H9 (cell line): Measurements from ENCODE around the gene AGK. TPM values are rescaled to one million over a fixed set of nuclear protein-coding genes. Genes with fewer than 3 reads are reported as not detected.
"Not testable (repeated sequence)": the region's sequence is repeated elsewhere in the genome, so short reads cannot be mapped to it uniquely, and the experiment has no call there.

ENCODE experiments used
- DNase-seq: peaks from one replicate; pipeline ENCODE4 v3.0.0-alpha.2; 2017
- H2AFZ ChIP-seq: one replicate; pipeline ENCODE4 v1.6.1; 2013; ENCODE audit warnings: mild to moderate bottlenecking, low read length, control low read depth, moderate library complexity
- H2AK5ac ChIP-seq: 2 replicates; pipeline ENCODE4 v1.6.1; 2013; ENCODE audit warnings: low read length, control low read depth, mixed read lengths; ENCODE audit not compliant: insufficient read length
- H2BK120ac ChIP-seq: one replicate; pipeline ENCODE4 v1.6.1; 2013; ENCODE audit warnings: low read depth, mild to moderate bottlenecking, low read length, control low read depth, inconsistent platforms; ENCODE audit not compliant: poor library complexity, severe bottlenecking
- H2BK12ac ChIP-seq: 2 replicates; pipeline ENCODE4 v1.6.1; 2013; ENCODE audit warnings: low read length, control low read depth, mixed read lengths, low read depth; ENCODE audit not compliant: insufficient read length
- H2BK15ac ChIP-seq: 2 replicates; pipeline ENCODE4 v1.6.1; 2013; ENCODE audit warnings: low read depth, low read length, control low read depth
- H2BK20ac ChIP-seq: one replicate; pipeline ENCODE4 v1.6.1; 2013; ENCODE audit warnings: low read depth, mild to moderate bottlenecking, low read length, control low read depth, inconsistent platforms; ENCODE audit not compliant: poor library complexity, severe bottlenecking
- H2BK5ac ChIP-seq: 2 replicates; pipeline ENCODE4 v1.6.1; 2013; ENCODE audit warnings: low read length, control low read depth, mixed read lengths; ENCODE audit not compliant: insufficient read length
- H3K14ac ChIP-seq: 2 replicates; pipeline ENCODE4 v1.6.1; 2013; ENCODE audit warnings: low read length, control low read depth; ENCODE audit not compliant: insufficient read depth
- H3K18ac ChIP-seq: 2 replicates; pipeline ENCODE4 v1.6.1; 2013; ENCODE audit warnings: low read depth, mild to moderate bottlenecking, mixed read lengths, low read length, control low read depth; ENCODE audit not compliant: insufficient read length
- H3K23ac ChIP-seq: 2 replicates; pipeline ENCODE4 v1.6.1; 2013; ENCODE audit warnings: low read length, control low read depth, mixed read lengths, low read depth; ENCODE audit not compliant: insufficient read length
- H3K23me2 ChIP-seq: 2 replicates; pipeline ENCODE4 v1.6.1; 2013; ENCODE audit warnings: low read depth, mild to moderate bottlenecking, mixed read lengths, low read length, control low read depth; ENCODE audit not compliant: insufficient read length, poor library complexity, severe bottlenecking
- H3K27ac ChIP-seq: 2 replicates; pipeline ENCODE4 v1.5.1; 2013; ENCODE audit warnings: low read length, control low read depth, mixed read lengths, low read depth; ENCODE audit not compliant: insufficient read length
- H3K27me3 ChIP-seq: 2 replicates; pipeline ENCODE4 v1.6.1; 2013; ENCODE audit warnings: low read length, control low read depth, inconsistent platforms; ENCODE audit not compliant: insufficient read depth
- H3K4ac ChIP-seq: 2 replicates; pipeline ENCODE4 v1.6.1; 2013; ENCODE audit warnings: low read depth, mild to moderate bottlenecking, control low read depth, inconsistent platforms, low read length, moderate library complexity
- H3K4me1 ChIP-seq: 2 replicates; pipeline ENCODE4 v1.6.1; 2013; ENCODE audit warnings: low read length, control low read depth, inconsistent platforms; ENCODE audit not compliant: insufficient read depth
- H3K4me2 ChIP-seq: 2 replicates; pipeline ENCODE4 v1.6.1; 2013; ENCODE audit warnings: low read length, control low read depth, mixed read lengths; ENCODE audit not compliant: insufficient read length, insufficient read depth
- H3K56ac ChIP-seq: 2 replicates; pipeline ENCODE4 v1.6.1; 2013; ENCODE audit warnings: low read depth, mild to moderate bottlenecking, mixed read lengths, low read length, control low read depth; ENCODE audit not compliant: insufficient read length
- H3K79me1 ChIP-seq: 2 replicates; pipeline ENCODE4 v1.6.1; 2013; ENCODE audit warnings: low read depth, mild to moderate bottlenecking, moderate library complexity, low read length, control low read depth, inconsistent platforms; ENCODE audit not compliant: insufficient read depth, poor library complexity, severe bottlenecking
- H3K79me2 ChIP-seq: 2 replicates; pipeline ENCODE4 v1.6.1; 2013; ENCODE audit warnings: low read length, control low read depth, inconsistent platforms; ENCODE audit not compliant: insufficient read depth
- H3K9ac ChIP-seq: 2 replicates; pipeline ENCODE4 v1.6.1; 2013; ENCODE audit warnings: low read length, control low read depth, mixed read lengths; ENCODE audit not compliant: insufficient read length; ENCODE audit errors: extremely low read depth
- H3K9me3 ChIP-seq: one replicate; pipeline ENCODE4 v1.6.1; 2013; ENCODE audit warnings: low read depth, low read length, inconsistent platforms; ENCODE audit not compliant: control insufficient read depth
- H3T11ph ChIP-seq: one replicate; pipeline ENCODE4 v1.6.1; 2013; ENCODE audit warnings: mild to moderate bottlenecking, low read length, control low read depth, inconsistent platforms
- H4K20me1 ChIP-seq: one replicate; pipeline ENCODE4 v1.6.1; 2013; ENCODE audit not compliant: control insufficient read depth, insufficient read length, insufficient read depth
- H4K5ac ChIP-seq: 2 replicates; pipeline ENCODE4 v1.6.1; 2013; ENCODE audit warnings: low read depth, mild to moderate bottlenecking, mixed read lengths, low read length, control low read depth; ENCODE audit not compliant: insufficient read length
- H4K8ac ChIP-seq: replicated peaks from 2 replicates; pipeline ENCODE4 v1.6.1; 2013; ENCODE audit warnings: low read length, control low read depth, mixed read lengths, low read depth; ENCODE audit not compliant: insufficient read length
- H4K91ac ChIP-seq: 2 replicates; pipeline ENCODE4 v1.6.1; 2013; ENCODE audit warnings: low read depth, mild to moderate bottlenecking, moderate library complexity, mixed read lengths, low read length, control low read depth; ENCODE audit not compliant: insufficient read length
- H3K27ac Mint-ChIP-seq, 3 experiments: 2 replicates in 2 of 3; 3 replicates in 1 of 3; pipeline ENCODE4 v1.8.0; 2020 to 2021; ENCODE audit warnings: mixed read lengths in 3 of 3, mild to moderate bottlenecking in 1 of 3, moderate library complexity in 1 of 3
- H3K27me3 Mint-ChIP-seq: 2 replicates; pipeline ENCODE4 v1.8.0; 2021; ENCODE audit warnings: low read depth, mild to moderate bottlenecking, moderate library complexity, mixed read lengths
- H3K36me3 Mint-ChIP-seq, 3 experiments: 2 replicates in 2 of 3; 3 replicates in 1 of 3; pipeline ENCODE4 v1.8.0; 2020 to 2021; ENCODE audit warnings: low read depth in 3 of 3, mixed read lengths in 3 of 3; ENCODE audit not compliant: insufficient read depth in 1 of 3
- H3K4me1 Mint-ChIP-seq, 2 experiments: 2 replicates each; pipeline ENCODE4 v1.8.0; 2020; ENCODE audit warnings: mixed read lengths in 2 of 2
- H3K4me3 Mint-ChIP-seq, 2 experiments: 2 replicates in 1 of 2; 3 replicates in 1 of 2; pipeline ENCODE4 v1.8.0; 2020 to 2021; ENCODE audit warnings: mild to moderate bottlenecking in 2 of 2, mixed read lengths in 2 of 2, moderate library complexity in 1 of 2
- H3K9me3 Mint-ChIP-seq, 2 experiments: 2 replicates in 1 of 2; 3 replicates in 1 of 2; pipeline ENCODE4 v1.8.0; 2020; ENCODE audit warnings: mild to moderate bottlenecking in 2 of 2, mixed read lengths in 2 of 2, moderate library complexity in 1 of 2
- CTCF ChIP-seq: fragments of 200-600 bp; sonication (generic); conservative IDR thresholded peaks from 3 replicates; pipeline ENCODE4 v1.8.0; 2021; ENCODE audit warnings: antibody characterized with exemption, mild to moderate bottlenecking
- WGBS: extraction: QIAGEN DNeasy Blood & Tissue Kit; methylation state at CpG from one replicate; pipeline ENCODE4 v1.1.7; 2013; ENCODE audit warnings: missing lambda C conversion rate, low lambda C conversion rate, mixed read lengths; ENCODE audit not compliant: insufficient read length; ENCODE audit errors: extremely low coverage; 5-methylcytosine and 5-hydroxymethylcytosine counted together
- total RNA-seq: library from RNA; stranded (reverse); gene quantifications from 2 replicates; pipeline ENCODE4 v1.2.1, GENCODE V29; 2021

AGK gene
- total RNA-seq, 1 experiment from 2014 or later: 35.1 TPM

GRCh38 chr7:141557360-141557759 lies 6.2 kb downstream of the AGK start:
- Mint-ChIP-seq H3K9me3 (peaks cover 7 to 8% of the 10 kb centered on the region in 2 experiments; a peak in 4 of 5 replicates), H3K27me3 (no peaks in the 10 kb centered on the region), H3K36me3 (peaks cover 36 to 66% (median 55%) of the 10 kb centered on the region in 3 experiments), H3K4me1 (peaks cover 5 to 10% of the 10 kb centered on the region in 2 experiments; a peak in 3 of 4 replicates), H3K4me3 (no peak overlapping the region), H3K27ac (no peak overlapping the region)
- H3K9ac ChIP-seq: no peak overlapping the region
- no peaks in the 10 kb centered on the region for H4K20me1 ChIP-seq
- no peak overlapping the region for H2BK15ac ChIP-seq
- H4K8ac ChIP-seq: no peak overlapping the region
- no CpG with 5 or more reads among the region's 3 CpGs for WGBS
- TF ChIP-seq CTCF: no peak
- H3K23ac ChIP-seq: no peak overlapping the region
- no peak overlapping the region for H2BK120ac ChIP-seq
- no peaks in the 10 kb centered on the region for H3K4me1 ChIP-seq
- no peak overlapping the region for H3K27ac ChIP-seq
- H2BK12ac ChIP-seq: no peak overlapping the region
- H3K27me3 ChIP-seq: no peaks in the 10 kb centered on the region
- no peak overlapping the region for H2BK20ac ChIP-seq
- H2AFZ ChIP-seq: no peak overlapping the region
- no peak for DNase-seq
- H3K79me2 ChIP-seq: no peaks in the 10 kb centered on the region
- no peak overlapping the region for H3K56ac ChIP-seq
- H4K5ac ChIP-seq: no peak overlapping the region
- no peaks in the 10 kb centered on the region for H3K79me1 ChIP-seq
- no peak overlapping the region for H3T11ph ChIP-seq
- H3K18ac ChIP-seq: no peak overlapping the region
- H3K9me3 ChIP-seq: no peaks in the 10 kb centered on the region
- H2BK5ac ChIP-seq: no peak overlapping the region
- no peak overlapping the region for H3K4me2 ChIP-seq
- no peak overlapping the region for H3K4ac ChIP-seq
- no peak overlapping the region for H2AK5ac ChIP-seq
- no peak overlapping the region for H3K14ac ChIP-seq
- no peak overlapping the region for H4K91ac ChIP-seq
- no peaks in the 10 kb centered on the region for H3K23me2 ChIP-seq

DNA sequence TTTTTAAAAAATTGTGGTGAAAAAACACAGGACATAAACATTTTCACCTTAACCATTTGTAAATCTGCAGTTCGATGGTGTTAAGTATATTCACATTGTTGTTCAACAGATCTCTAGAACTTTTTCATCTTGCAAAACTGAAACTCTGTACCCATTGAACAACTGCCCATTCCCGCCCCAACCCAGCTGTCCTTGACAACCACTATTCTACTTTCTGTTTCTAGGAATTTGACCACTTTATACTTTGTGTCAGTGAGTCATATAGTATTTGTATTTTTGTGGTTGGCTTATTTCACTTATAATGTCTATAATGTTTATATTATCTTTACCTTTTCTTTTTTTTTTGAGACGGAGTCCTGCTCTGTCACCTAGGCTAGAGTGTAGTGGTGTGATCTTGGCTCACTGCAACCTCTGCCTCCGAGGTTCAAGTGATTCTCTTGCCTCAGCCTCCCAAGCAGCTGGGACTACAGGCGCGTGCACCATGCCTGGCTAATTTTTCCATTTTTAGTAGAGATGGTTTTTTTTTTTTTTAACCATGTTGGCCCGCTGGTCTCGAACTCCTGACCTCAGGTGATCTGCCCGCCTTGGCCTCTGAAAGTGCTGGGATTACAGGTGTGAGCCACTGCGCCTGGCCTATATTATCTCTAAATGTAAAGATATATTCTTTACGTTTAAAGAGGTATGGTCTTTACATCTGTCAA lies 6.8 kb downstream of the AGK start:
- not testable (repeated sequence) for H3K14ac ChIP-seq, H3K9me3 ChIP-seq, H3K79me1 ChIP-seq, H4K91ac ChIP-seq, H3K27ac Mint-ChIP-seq, H4K5ac ChIP-seq, H2BK5ac ChIP-seq, H2BK20ac ChIP-seq, H3K4me2 ChIP-seq, H3K27me3 ChIP-seq, H3K23ac ChIP-seq, H3K79me2 ChIP-seq, H3K4me1 ChIP-seq, H2BK120ac ChIP-seq, H3K9me3 Mint-ChIP-seq, H3K4me1 Mint-ChIP-seq, H3T11ph ChIP-seq, H3K23me2 ChIP-seq, DNase-seq, H3K4ac ChIP-seq, H3K56ac ChIP-seq, H2AK5ac ChIP-seq, H3K18ac ChIP-seq, H3K27me3 Mint-ChIP-seq, H3K27ac ChIP-seq, H2BK15ac ChIP-seq, H2AFZ ChIP-seq, H4K8ac ChIP-seq, H4K20me1 ChIP-seq, H3K4me3 Mint-ChIP-seq, H2BK12ac ChIP-seq, H3K9ac ChIP-seq
- peaks cover 36 to 61% (median 55%) of the 10 kb centered on the region in 3 experiments for H3K36me3 Mint-ChIP-seq
- WGBS: no CpG with 5 or more reads among the region's 11 CpGs
